NCI-H748 (cell line): Measurements from ENCODE around the gene YEATS2.
A peak's percentile ranks its signal among the peaks of the same experiment; 100 is the strongest.
"Not testable (repeated sequence)": the region's sequence is repeated elsewhere in the genome, so short reads cannot be mapped to it uniquely, and the experiment has no call there.

Experiments
- DNase-seq: peaks from one replicate; lab custom pipeline; 2025; ENCODE audit not compliant: unreplicated experiment; lab: John Stamatoyannopoulos, UW

The YEATS2 gene

GRCh38 chr3:183711516-183711915 lies 13.9 kb downstream of the YEATS2 start:
- no peak for DNase-seq

DNA sequence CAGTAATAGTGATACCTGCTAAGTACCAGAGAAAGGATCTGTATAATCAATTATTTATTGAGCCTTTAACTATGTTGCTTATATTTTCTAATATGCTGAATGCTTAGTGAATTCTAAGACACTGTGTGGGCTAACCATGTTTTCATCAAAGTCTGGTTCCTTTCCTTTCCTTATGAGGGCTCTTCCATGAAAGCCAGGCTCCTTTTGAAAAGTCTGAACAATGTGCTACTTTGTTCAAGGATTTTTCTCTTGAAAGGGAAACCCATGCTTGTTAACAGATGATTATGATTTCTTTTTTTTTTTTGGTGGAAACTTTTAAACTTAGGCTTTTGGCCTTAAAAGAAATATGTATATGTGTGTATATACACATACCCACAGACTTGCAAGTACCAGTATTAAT lies 17.0 kb downstream of the YEATS2 start:
- no peak for DNase-seq

- DNase-seq = no peak
Observed at GRCh38 chr3:183718012-183718411, 20.4 kb downstream of the YEATS2 start.

GRCh38 chr3:183725387-183725786 lies 27.8 kb downstream of the YEATS2 start:
- no peak for DNase-seq

- no peak for DNase-seq
Observed at GRCh38 chr3:183728204-183728603, 30.6 kb downstream of the YEATS2 start.

- DNase-seq = no peak
Observed at GRCh38 chr3:183730361-183730760, 32.8 kb downstream of the YEATS2 start.

DNA sequence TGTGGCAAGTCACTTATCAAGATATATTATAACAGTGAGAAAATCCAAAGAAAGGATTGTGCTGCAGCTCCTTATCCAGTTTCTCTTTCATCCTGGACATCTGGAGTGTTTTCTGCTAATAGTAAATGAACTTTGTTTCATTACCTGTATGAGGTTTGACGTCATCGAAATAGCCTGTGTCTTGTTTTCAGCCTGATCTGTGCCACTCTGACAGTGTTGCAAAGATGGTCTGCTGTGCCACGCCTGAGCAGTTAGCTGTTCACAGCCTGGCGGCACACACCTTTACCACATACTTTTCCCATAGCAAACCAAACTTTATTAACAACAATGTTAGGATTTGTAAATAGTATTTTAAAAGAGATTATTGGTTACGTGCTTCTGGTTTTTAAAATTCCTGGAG lies 34.0 kb downstream of the YEATS2 start:
- DNase-seq = no peak

DNA sequence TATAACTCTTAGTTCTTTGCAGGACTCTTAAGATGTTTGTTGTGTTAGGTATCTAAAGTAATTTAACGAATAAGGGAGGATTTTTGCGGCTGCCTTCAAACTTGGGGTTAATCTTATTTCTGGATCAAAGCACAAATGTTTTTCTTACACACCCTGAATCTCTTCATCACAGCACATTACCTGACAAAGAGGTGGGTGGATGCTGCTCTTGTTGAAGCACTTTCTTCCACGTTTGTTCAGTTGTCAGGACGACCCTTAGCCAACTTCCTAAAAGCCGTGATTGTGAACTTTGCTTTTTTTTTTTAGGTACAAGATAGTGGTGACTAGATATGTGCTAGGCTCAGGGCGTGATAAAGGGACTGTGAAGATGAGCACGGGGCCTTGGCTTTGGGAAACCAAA lies 36.0 kb downstream of the YEATS2 start:
- no peak for DNase-seq

DNA sequence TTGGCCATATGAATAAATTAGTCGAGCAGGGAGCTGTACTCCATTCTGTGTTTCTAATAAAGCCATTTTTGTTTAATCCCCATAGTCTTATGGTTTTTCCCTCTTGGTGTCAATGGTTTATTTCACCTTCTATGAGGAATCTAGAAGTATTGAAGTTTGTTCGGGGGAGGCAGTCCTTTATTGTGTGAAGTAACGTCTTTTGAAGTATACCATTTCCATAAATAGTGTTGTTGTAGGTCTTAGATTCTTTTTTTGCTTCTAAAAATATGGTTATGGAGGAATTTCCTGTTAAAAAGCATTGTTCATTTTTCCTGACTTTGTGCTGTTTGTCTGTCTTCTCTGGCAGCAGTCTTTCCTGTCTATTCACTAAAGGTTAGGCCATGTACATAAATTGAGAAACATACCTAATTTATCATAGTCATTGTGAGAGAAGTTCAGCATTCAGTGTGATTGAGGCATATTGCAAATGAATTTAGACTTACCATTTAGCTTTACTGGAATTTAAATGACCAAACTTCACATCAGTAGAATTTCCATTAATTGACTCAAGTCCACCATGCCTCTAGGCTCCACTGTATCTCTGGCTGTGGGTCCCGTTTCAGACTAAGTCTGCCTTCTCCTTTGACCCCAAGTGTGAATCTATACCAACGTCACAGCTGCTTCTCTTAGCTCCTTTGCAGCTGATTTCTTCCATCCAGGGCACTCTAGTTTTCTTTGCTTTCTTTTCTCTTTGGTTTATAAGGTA lies 37.3 kb downstream of the YEATS2 start:
- no peak for DNase-seq

DNA sequence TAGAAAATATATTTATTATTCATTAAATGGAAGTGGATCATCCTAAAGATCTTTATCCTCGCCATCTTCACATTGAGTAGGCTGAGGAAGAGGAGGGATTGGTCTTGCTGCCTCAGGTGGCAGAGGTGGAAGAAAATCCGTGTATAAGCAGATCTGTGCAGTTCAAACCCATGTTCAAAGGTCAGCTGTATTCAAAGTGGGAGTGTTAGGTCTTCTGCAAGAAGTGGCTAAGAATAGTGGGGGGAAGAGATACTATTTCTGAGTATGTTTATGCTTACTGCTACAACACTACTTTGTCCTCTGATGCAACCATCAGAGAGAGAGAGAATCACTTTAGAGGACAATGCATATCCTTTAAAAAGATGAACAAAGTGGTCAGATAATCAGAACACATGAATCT lies 39.5 kb downstream of the YEATS2 start:
- DNase-seq = no peak

- DNase-seq = not testable (repeated sequence)
Observed at GRCh38 chr3:183740154-183740553, 42.6 kb downstream of the YEATS2 start.

DNA sequence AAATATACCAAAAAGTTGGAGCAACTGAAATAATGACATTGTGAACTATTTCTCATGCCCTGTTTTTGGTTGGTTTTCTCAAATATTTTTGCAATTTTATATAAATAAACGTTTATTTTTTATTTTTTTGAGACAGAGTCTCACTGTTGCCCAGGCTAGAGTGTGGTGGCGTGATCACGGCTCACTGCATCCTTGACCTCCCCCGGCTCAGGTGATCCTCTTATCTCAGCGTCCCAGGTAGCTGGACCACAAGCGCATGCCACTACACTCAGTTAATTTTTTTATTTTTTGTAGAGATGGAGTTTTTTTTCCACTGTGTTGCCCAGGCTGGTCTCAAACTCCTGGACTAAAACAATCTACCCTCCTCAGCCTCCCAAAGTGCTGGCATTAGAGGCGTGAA lies 45.6 kb downstream of the YEATS2 start:
- no peak for DNase-seq

- no peak for DNase-seq
Observed at GRCh38 chr3:183745300-183746098, 47.9 kb downstream of the YEATS2 start.

DNA sequence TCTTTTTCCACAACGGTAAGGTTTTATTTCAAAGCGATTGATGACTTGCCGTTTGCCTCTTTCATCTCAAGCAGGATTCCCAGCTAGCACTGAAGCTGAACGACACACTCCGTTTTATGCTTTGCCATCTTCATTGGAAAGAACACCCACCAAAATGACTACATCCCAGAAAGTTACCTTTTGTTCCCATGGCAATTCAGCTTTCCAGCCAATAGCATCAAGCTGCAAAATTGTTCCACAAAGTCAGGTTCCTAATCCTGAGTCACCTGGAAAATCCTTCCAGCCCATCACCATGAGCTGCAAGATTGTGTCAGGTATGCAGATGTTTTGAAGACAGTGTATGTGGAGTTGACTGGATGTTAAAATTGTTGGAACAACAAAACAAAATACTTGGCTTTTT lies 56.5 kb downstream of the YEATS2 start:
- DNase-seq = no peak

DNA sequence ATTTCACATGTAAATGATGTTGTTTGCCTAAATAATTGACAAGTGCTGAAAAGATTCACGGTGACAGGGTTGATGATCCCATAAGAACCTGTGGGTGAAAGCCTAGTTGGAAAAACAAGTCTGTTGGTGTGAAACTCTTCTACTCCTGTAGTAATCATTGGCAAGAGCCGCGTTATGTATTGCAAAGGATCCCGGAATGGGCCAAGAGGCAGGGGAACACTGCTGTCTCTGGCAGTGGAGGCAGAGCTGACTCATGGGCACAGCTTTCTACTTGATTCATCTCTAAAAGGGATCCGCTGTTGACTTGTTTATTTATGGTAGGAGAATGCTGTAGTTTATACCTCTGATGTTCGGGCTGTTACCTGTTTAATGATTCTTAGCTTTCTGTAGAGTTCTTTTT lies 64.7 kb downstream of the YEATS2 start:
- DNase-seq = no peak

- no peak for DNase-seq
Observed at GRCh38 chr3:183764847-183765731, 67.5 kb downstream of the YEATS2 start.

GRCh38 chr3:183766107-183766506 lies 68.5 kb downstream of the YEATS2 start:
- DNase-seq = no peak

DNA sequence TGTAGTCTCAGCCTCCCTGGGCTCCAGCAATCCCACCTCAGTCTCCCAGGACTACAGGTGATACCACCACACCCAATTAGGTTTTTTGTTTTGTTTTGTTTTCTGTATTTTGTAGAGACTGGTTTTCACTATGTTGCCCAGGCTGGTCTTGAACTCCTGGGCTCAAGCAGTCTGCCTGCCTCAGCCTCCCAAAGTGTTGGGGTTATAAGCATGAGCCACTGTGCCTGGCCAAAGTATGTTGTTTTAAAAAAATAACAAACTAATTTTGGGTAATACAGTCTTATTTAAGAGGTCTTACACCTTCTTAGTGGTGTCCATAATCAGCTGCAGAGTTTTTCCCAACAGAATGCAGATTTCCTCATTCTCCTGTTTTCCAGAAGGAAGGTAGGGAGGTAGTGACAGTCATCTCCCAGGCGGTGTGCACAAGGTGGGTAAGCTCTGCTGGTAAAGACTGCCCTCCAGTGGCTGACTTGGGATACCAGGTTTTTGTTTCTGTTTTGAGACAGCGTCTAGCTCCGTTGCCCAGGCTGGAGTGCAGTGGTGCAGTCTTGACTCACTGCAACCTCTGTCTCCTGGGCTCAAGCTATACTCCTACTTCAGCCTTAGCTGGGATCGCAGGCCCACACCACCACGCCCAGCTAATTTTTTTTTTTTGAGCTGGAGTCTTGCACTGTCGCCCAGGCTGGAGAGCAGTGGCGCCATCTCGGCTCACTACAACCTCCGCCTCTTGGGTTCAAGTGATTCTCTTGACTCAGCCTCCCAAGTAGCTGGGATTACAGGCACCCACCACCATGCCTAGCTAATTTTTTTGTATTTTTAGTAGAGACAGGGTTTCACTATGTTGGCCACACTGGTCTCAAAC lies 69.4 kb downstream of the YEATS2 start:
- DNase-seq = peak; percentile 67

DNA sequence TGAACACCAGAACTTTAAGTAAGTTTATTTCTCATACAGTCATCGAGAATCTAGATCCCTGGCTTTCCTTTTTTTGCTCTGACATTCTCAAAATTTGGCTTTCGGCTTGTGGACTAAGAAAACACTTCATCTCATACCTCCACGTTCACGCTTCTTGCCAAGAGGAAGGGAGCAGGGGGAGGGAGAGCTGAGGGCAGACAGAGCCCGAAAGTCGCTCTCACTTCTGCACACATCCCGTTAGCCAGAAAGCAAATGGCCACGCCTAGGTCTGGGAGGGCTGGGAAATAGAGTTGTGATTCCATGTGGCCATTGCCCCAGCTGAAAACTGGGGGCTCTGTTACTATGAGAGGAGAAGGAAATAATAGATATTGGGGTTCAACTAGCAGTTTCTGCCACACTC lies 70.5 kb downstream of the YEATS2 start:
- DNase-seq = no peak

- no peak for DNase-seq
Observed at GRCh38 chr3:183769453-183769852, 71.9 kb downstream of the YEATS2 start.

- no peak for DNase-seq
Observed at GRCh38 chr3:183774631-183775030, 77.0 kb downstream of the YEATS2 start.
